ENCODE measurements around the gene KIAA0825. TPM values are rescaled to one million over a fixed set of nuclear protein-coding genes. Genes with fewer than 3 reads are reported as not detected.
A peak's percentile ranks its signal among the peaks of the same experiment; 100 is the strongest.

The KIAA0825 gene
- total RNA-seq, 1 donor from 2014 or later: 5.2 TPM

- Histone ChIP-seq H3K27me3 (ENCODE audit: control insufficient read depth in 3 of 3, insufficient read depth in 3 of 3, low read length in 3 of 3) (no peaks in the 10 kb centered on the region), H3K4me3 (ENCODE audit: low read length in 3 of 3) (no peak overlapping the region), H3K9me3 (ENCODE audit: control insufficient read depth in 3 of 3, low read length in 3 of 3) (peaks cover 0 to 2% (median 0%) of the 10 kb centered on the region in 3 donors), H3K9ac (ENCODE audit: low read depth in 1 of 3, low read length in 3 of 3) (no peak overlapping the region), H3K4me1 (ENCODE audit: control insufficient read depth in 3 of 3, insufficient read depth in 3 of 3, low read length in 3 of 3) (no peaks in the 10 kb centered on the region), H3K36me3 (ENCODE audit: control insufficient read depth in 3 of 3, insufficient read depth in 3 of 3, low read length in 3 of 3) (peaks cover 0 to 11% (median 4%) of the 10 kb centered on the region in 3 donors), H3K27ac (ENCODE audit: low read depth, low read length) (no peak overlapping the region)
These were observed 13.6 kb upstream of the KIAA0825 start for GRCh38 chr5:94632024-94632423.

- Histone ChIP-seq H3K27ac (ENCODE audit: low read depth, low read length) (no peak overlapping the region), H3K4me3 (ENCODE audit: low read length in 3 of 3) (no peak overlapping the region), H3K9me3 (ENCODE audit: control insufficient read depth in 3 of 3, low read length in 3 of 3) (peaks cover 0 to 2% (median 0%) of the 10 kb centered on the region in 3 donors), H3K4me1 (ENCODE audit: control insufficient read depth in 3 of 3, insufficient read depth in 3 of 3, low read length in 3 of 3) (no peaks in the 10 kb centered on the region), H3K27me3 (ENCODE audit: control insufficient read depth in 3 of 3, insufficient read depth in 3 of 3, low read length in 3 of 3) (no peaks in the 10 kb centered on the region), H3K36me3 (ENCODE audit: control insufficient read depth in 3 of 3, insufficient read depth in 3 of 3, low read length in 3 of 3) (peaks cover 0 to 11% (median 4%) of the 10 kb centered on the region in 3 donors), H3K9ac (ENCODE audit: low read depth in 1 of 3, low read length in 3 of 3) (no peak overlapping the region)
These were observed 8.8 kb upstream of the KIAA0825 start for GRCh38 chr5:94627191-94627590.

- Histone ChIP-seq H3K9me3 (ENCODE audit: control insufficient read depth in 3 of 3, low read length in 3 of 3) (no peaks in the 10 kb centered on the region), H3K36me3 (ENCODE audit: control insufficient read depth in 3 of 3, insufficient read depth in 3 of 3, low read length in 3 of 3) (no peaks in the 10 kb centered on the region), H3K4me3 (ENCODE audit: low read length in 3 of 3) (no peak overlapping the region), H3K27me3 (ENCODE audit: control insufficient read depth in 3 of 3, insufficient read depth in 3 of 3, low read length in 3 of 3) (no peaks in the 10 kb centered on the region), H3K4me1 (ENCODE audit: control insufficient read depth in 3 of 3, insufficient read depth in 3 of 3, low read length in 3 of 3) (peaks cover 0 to 5% (median 0%) of the 10 kb centered on the region in 3 donors), H3K27ac (ENCODE audit: low read depth, low read length) (no peak overlapping the region), H3K9ac (ENCODE audit: low read depth in 1 of 3, low read length in 3 of 3) (no peak overlapping the region)
These were observed 5.5 kb upstream of the KIAA0825 start for GRCh38 chr5:94623877-94624276.

GRCh38 chr5:94623011-94623410 lies 4.6 kb upstream of the KIAA0825 start:
- Histone ChIP-seq H3K36me3 (ENCODE audit: control insufficient read depth in 3 of 3, insufficient read depth in 3 of 3, low read length in 3 of 3) (no peaks in the 10 kb centered on the region), H3K9ac (ENCODE audit: low read depth in 1 of 3, low read length in 3 of 3) (no peak overlapping the region), H3K27ac (ENCODE audit: low read depth, low read length) (no peak overlapping the region), H3K4me1 (ENCODE audit: control insufficient read depth in 3 of 3, insufficient read depth in 3 of 3, low read length in 3 of 3) (peaks cover 0 to 5% (median 4%) of the 10 kb centered on the region in 3 donors), H3K4me3 (ENCODE audit: low read length in 3 of 3) (no peak overlapping the region), H3K9me3 (ENCODE audit: control insufficient read depth in 3 of 3, low read length in 3 of 3) (no peaks in the 10 kb centered on the region), H3K27me3 (ENCODE audit: control insufficient read depth in 3 of 3, insufficient read depth in 3 of 3, low read length in 3 of 3) (no peaks in the 10 kb centered on the region)

- Histone ChIP-seq H3K36me3 (ENCODE audit: control insufficient read depth in 3 of 3, insufficient read depth in 3 of 3, low read length in 3 of 3) (no peaks in the 10 kb centered on the region), H3K27me3 (ENCODE audit: control insufficient read depth in 3 of 3, insufficient read depth in 3 of 3, low read length in 3 of 3) (no peaks in the 10 kb centered on the region), H3K4me1 (ENCODE audit: control insufficient read depth in 3 of 3, insufficient read depth in 3 of 3, low read length in 3 of 3) (peaks cover 0 to 12% (median 12%) of the 10 kb centered on the region in 3 donors), H3K9me3 (ENCODE audit: control insufficient read depth in 3 of 3, low read length in 3 of 3) (no peaks in the 10 kb centered on the region), H3K4me3 (ENCODE audit: low read length in 3 of 3) (no peak overlapping the region), H3K9ac (ENCODE audit: low read depth in 1 of 3, low read length in 3 of 3) (no peak overlapping the region), H3K27ac (ENCODE audit: low read depth, low read length) (no peak overlapping the region)
These were observed 3.4 kb upstream of the KIAA0825 start for GRCh38 chr5:94621763-94622162.

- no peak overlapping the region for H3K4me3 ChIP-seq (ENCODE audit: low read length in 3 of 3)
- no peaks in the 10 kb centered on the region for H3K36me3 ChIP-seq (ENCODE audit: control insufficient read depth in 3 of 3, insufficient read depth in 3 of 3, low read length in 3 of 3)
- no peaks in the 10 kb centered on the region for H3K27me3 ChIP-seq (ENCODE audit: control insufficient read depth in 3 of 3, insufficient read depth in 3 of 3, low read length in 3 of 3)
- no peaks in the 10 kb centered on the region for H3K9me3 ChIP-seq (ENCODE audit: control insufficient read depth in 3 of 3, low read length in 3 of 3)
- H3K9ac ChIP-seq (ENCODE audit: low read depth in 1 of 3, low read length in 3 of 3): no peak overlapping the region
- no peak overlapping the region for H3K27ac ChIP-seq (ENCODE audit: low read depth, low read length)
- H3K4me1 ChIP-seq (ENCODE audit: control insufficient read depth in 3 of 3, insufficient read depth in 3 of 3, low read length in 3 of 3): peaks cover 0 to 12% (median 12%) of the 10 kb centered on the region in 3 donors
These were observed 1.9 kb upstream of the KIAA0825 start for GRCh38 chr5:94620256-94620655.

GRCh38 chr5:94618029-94618492 lies 343 bp downstream of the KIAA0825 start:
- peak overlapping the region; percentile 80 to 87 (median 81) for H3K9ac ChIP-seq (ENCODE audit: low read depth in 1 of 3, low read length in 3 of 3)
- no peaks in the 10 kb centered on the region for H3K9me3 ChIP-seq (ENCODE audit: control insufficient read depth in 3 of 3, low read length in 3 of 3)
- no peaks in the 10 kb centered on the region for H3K27me3 ChIP-seq (ENCODE audit: control insufficient read depth in 3 of 3, insufficient read depth in 3 of 3, low read length in 3 of 3)
- H3K4me1 ChIP-seq (ENCODE audit: control insufficient read depth in 3 of 3, insufficient read depth in 3 of 3, low read length in 3 of 3): peaks cover 0 to 12% (median 12%) of the 10 kb centered on the region in 3 donors
- H3K4me3 ChIP-seq (ENCODE audit: low read length in 3 of 3): peak overlapping the region; percentile 88 to 97 (median 90)
- H3K27ac ChIP-seq (ENCODE audit: low read depth, low read length): peak overlapping the region; percentile 63
- H3K36me3 ChIP-seq (ENCODE audit: control insufficient read depth in 3 of 3, insufficient read depth in 3 of 3, low read length in 3 of 3): no peaks in the 10 kb centered on the region

- H3K4me3 ChIP-seq (ENCODE audit: low read length in 3 of 3): no peak overlapping the region
- no peaks in the 10 kb centered on the region for H3K9me3 ChIP-seq (ENCODE audit: control insufficient read depth in 3 of 3, low read length in 3 of 3)
- no peaks in the 10 kb centered on the region for H3K27me3 ChIP-seq (ENCODE audit: control insufficient read depth in 3 of 3, insufficient read depth in 3 of 3, low read length in 3 of 3)
- peaks cover 0 to 12% (median 12%) of the 10 kb centered on the region in 3 donors for H3K4me1 ChIP-seq (ENCODE audit: control insufficient read depth in 3 of 3, insufficient read depth in 3 of 3, low read length in 3 of 3)
- H3K9ac ChIP-seq (ENCODE audit: low read depth in 1 of 3, low read length in 3 of 3): no peak overlapping the region
- H3K36me3 ChIP-seq (ENCODE audit: control insufficient read depth in 3 of 3, insufficient read depth in 3 of 3, low read length in 3 of 3): no peaks in the 10 kb centered on the region
- H3K27ac ChIP-seq (ENCODE audit: low read depth, low read length): no peak overlapping the region
These were observed 2.5 kb downstream of the KIAA0825 start for GRCh38 chr5:94615862-94616261.

- Histone ChIP-seq H3K36me3 (ENCODE audit: control insufficient read depth in 3 of 3, insufficient read depth in 3 of 3, low read length in 3 of 3) (no peaks in the 10 kb centered on the region), H3K27me3 (ENCODE audit: control insufficient read depth in 3 of 3, insufficient read depth in 3 of 3, low read length in 3 of 3) (no peaks in the 10 kb centered on the region), H3K9ac (ENCODE audit: low read depth in 1 of 3, low read length in 3 of 3) (no peak overlapping the region), H3K4me1 (ENCODE audit: control insufficient read depth in 3 of 3, insufficient read depth in 3 of 3, low read length in 3 of 3) (peaks cover 0 to 12% (median 10%) of the 10 kb centered on the region in 3 donors), H3K27ac (ENCODE audit: low read depth, low read length) (no peak overlapping the region), H3K9me3 (ENCODE audit: control insufficient read depth in 3 of 3, low read length in 3 of 3) (no peaks in the 10 kb centered on the region), H3K4me3 (ENCODE audit: low read length in 3 of 3) (no peak overlapping the region)
These were observed 4.1 kb downstream of the KIAA0825 start for GRCh38 chr5:94614156-94614805.

GRCh38 chr5:94613583-94613982 lies 4.8 kb downstream of the KIAA0825 start:
- H3K9me3 ChIP-seq (ENCODE audit: control insufficient read depth in 3 of 3, low read length in 3 of 3): no peaks in the 10 kb centered on the region
- H3K4me3 ChIP-seq (ENCODE audit: low read length in 3 of 3): no peak overlapping the region
- H3K27me3 ChIP-seq (ENCODE audit: control insufficient read depth in 3 of 3, insufficient read depth in 3 of 3, low read length in 3 of 3): no peaks in the 10 kb centered on the region
- peaks cover 0 to 12% (median 7%) of the 10 kb centered on the region in 3 donors for H3K4me1 ChIP-seq (ENCODE audit: control insufficient read depth in 3 of 3, insufficient read depth in 3 of 3, low read length in 3 of 3)
- H3K36me3 ChIP-seq (ENCODE audit: control insufficient read depth in 3 of 3, insufficient read depth in 3 of 3, low read length in 3 of 3): no peaks in the 10 kb centered on the region
- H3K9ac ChIP-seq (ENCODE audit: low read depth in 1 of 3, low read length in 3 of 3): no peak overlapping the region
- H3K27ac ChIP-seq (ENCODE audit: low read depth, low read length): no peak overlapping the region

All from skeletal muscle tissue (tissue), 4 donors.